PC-9 (cell line): ENCODE data around the gene HOXA1. TPM values are rescaled to one million over a fixed set of nuclear protein-coding genes. Genes with fewer than 3 reads are reported as not detected.

Experiments
- BruUV-seq: library from RNA; stranded (reverse); fragments of 400-500 nt; replicated peaks from 2 replicates; lab custom pipeline; 2021; lab: Mats Ljungman, UMichigan
- CTCF ChIA-PET: fragments of 300-600 bp; sonication (Branson Sonifier 250); formaldehyde crosslinking; loops from one replicate; lab custom pipeline; 2022; ENCODE audit warnings: antibody characterized with exemption; lab: Charles Lee
- POLR2A ChIA-PET: fragments of 300-600 bp; sonication (Branson Sonifier 250); formaldehyde crosslinking; loops from one replicate; lab custom pipeline; 2022; ENCODE audit warnings: antibody characterized with exemption; ENCODE audit not compliant: unreplicated experiment; lab: Charles Lee
- DNase-seq, 2 experiments: peaks; one replicate each; pipeline versions ENCODE4 v3.0.0 to v3.0.0-alpha.2; 2015 to 2022; ENCODE audit warnings: mixed read lengths in 1 of 2
- H2AFZ ChIP-seq: fragments of 200-600 bp; sonication (generic); 2 replicates; pipeline ENCODE4 v1.8.1; 2017; ENCODE audit warnings: antibody characterized with exemption
- H3F3A ChIP-seq: fragments of 200-600 bp; sonication (generic); 2 replicates; pipeline ENCODE4 v1.8.1; 2017; ENCODE audit warnings: antibody characterized with exemption, mild to moderate bottlenecking, low read depth; ENCODE audit not compliant: insufficient read depth
- H3K27ac ChIP-seq: fragments of 200-600 bp; sonication (generic); 2 replicates; pipeline ENCODE4 v1.6.1; 2016; ENCODE audit warnings: mixed run types
- H3K27me3 ChIP-seq: fragments of 200-600 bp; sonication (generic); 2 replicates; pipeline ENCODE4 v1.6.1; 2016; ENCODE audit warnings: low read depth, mixed run types; ENCODE audit not compliant: insufficient read depth
- H3K36me3 ChIP-seq: fragments of 200-600 bp; sonication (generic); 2 replicates; pipeline ENCODE4 v1.6.1; 2016; ENCODE audit warnings: low read depth, mixed run types
- H3K4me1 ChIP-seq: fragments of 200-600 bp; sonication (generic); replicated peaks from 2 replicates; pipeline ENCODE4 v1.6.1; 2016; ENCODE audit warnings: mixed run types; ENCODE audit not compliant: insufficient read depth
- H3K4me2 ChIP-seq: fragments of 200-600 bp; sonication (generic); 2 replicates; pipeline ENCODE4 v1.6.1; 2017; ENCODE audit warnings: mixed run types
- H3K4me3 ChIP-seq: fragments of 200-600 bp; sonication (generic); 2 replicates; pipeline ENCODE4 v1.6.1; 2016; ENCODE audit warnings: mixed run types
- H3K79me2 ChIP-seq: fragments of 200-600 bp; sonication (generic); 2 replicates; pipeline ENCODE4 v1.6.1; 2017; ENCODE audit warnings: low read depth, mixed run types
- H3K9me2 ChIP-seq: fragments of 200-600 bp; sonication (generic); 2 replicates; pipeline ENCODE4 v1.8.1; 2017; ENCODE audit warnings: mild to moderate bottlenecking; ENCODE audit not compliant: insufficient read depth
- H3K9me3 ChIP-seq: fragments of 200-600 bp; sonication (generic); 2 replicates; pipeline ENCODE4 v1.8.1; 2016; ENCODE audit warnings: low read depth; ENCODE audit not compliant: insufficient read depth
- H4K20me1 ChIP-seq: fragments of 200-600 bp; sonication (generic); 2 replicates; pipeline ENCODE4 v1.8.1; 2017; ENCODE audit not compliant: insufficient read depth
- CTCF ChIP-seq: fragments of 200-600 bp; sonication (generic); conservative IDR thresholded peaks from 2 replicates; pipeline ENCODE4 v1.6.1; 2017; ENCODE audit warnings: mixed run types, antibody characterized with exemption, mild to moderate bottlenecking, moderate library complexity
- EZH2 ChIP-seq: fragments of 200-600 bp; sonication (generic); IDR thresholded peaks from 2 replicates; pipeline ENCODE4 v1.8.0; 2017; ENCODE audit warnings: antibody characterized with exemption, low read depth
- intact Hi-C: fragments of 100-400 bp; cut with micrococcal nuclease; formaldehyde crosslinking; loops from one replicate; pipeline ENCODE4 v1.10.0; 2022; ENCODE audit not compliant: unreplicated experiment
- total RNA-seq: library from RNA; stranded (reverse); gene quantifications from 2 replicates; pipeline ENCODE4 v1.2.3, GENCODE V29; 2021

Gene HOXA1
- total RNA-seq, 1 experiment from 2014 or later = 2.2 TPM

GRCh38 chr7:27091941-27092818, 3.6 kb downstream of the HOXA1 start:
- Histone ChIP-seq H2AFZ (no peak overlapping the region), H3K27ac (peak overlapping the region; percentile 51; the same call in 1 of the 2 replicates), H3K9me2 (no peaks in the 10 kb centered on the region), H3K36me3 (no peaks in the 10 kb centered on the region), H3K79me2 (no peaks in the 10 kb centered on the region), H3K9me3 (no peaks in the 10 kb centered on the region), H3K4me2 (peak overlapping the region; percentile 52), H3K4me3 (no peak overlapping the region), H3K4me1 (peaks cover 43% of the 10 kb centered on the region), H3K27me3 (no peaks in the 10 kb centered on the region), H3F3A (peaks cover 16% of the 10 kb centered on the region; the same call in 1 of the 2 replicates), H4K20me1 (no peaks in the 10 kb centered on the region)
- POLR2A ChIA-PET = no interaction called here
- CTCF ChIA-PET = no interaction called here
- intact Hi-C loops = no loop called here
- DNase-seq = no peak
- no TSS peak for BruUV-seq
- no peak for TF ChIP-seq EZH2
- no peak for TF ChIP-seq CTCF

GRCh38 chr7:27091105-27091504, 4.7 kb downstream of the HOXA1 start:
- no peak for TF ChIP-seq EZH2
- TF ChIP-seq CTCF = no peak
- peak in 1 of 2 experiments; percentile 74 for DNase-seq
- Histone ChIP-seq H3K27ac (peak overlapping the region; percentile 51), H3K4me3 (no peak overlapping the region), H3K9me3 (no peaks in the 10 kb centered on the region), H3K79me2 (no peaks in the 10 kb centered on the region), H3K9me2 (no peaks in the 10 kb centered on the region), H3K36me3 (no peaks in the 10 kb centered on the region), H3K4me1 (peaks cover 40% of the 10 kb centered on the region), H3K27me3 (no peaks in the 10 kb centered on the region), H2AFZ (peak overlapping the region; percentile 57), H3K4me2 (peak overlapping the region; percentile 52), H3F3A (peaks cover 15% of the 10 kb centered on the region; the same call in 1 of the 2 replicates), H4K20me1 (no peaks in the 10 kb centered on the region)
- BruUV-seq = no TSS peak
- POLR2A ChIA-PET = interaction anchor here (0.6 to 0.8 kb wide), 2 partner anchors 44 to 208 kb away, joined by 6 to 8 read pairs; no protein-coding TSS in a partner anchor
- intact Hi-C loops = no loop called here
- CTCF ChIA-PET = no interaction called here

- ChIA-PET CTCF (no interaction called here), POLR2A (no interaction called here)
- H3K4me3 ChIP-seq = no peak overlapping the region
- TF ChIP-seq CTCF (no peak), EZH2 (no peak)
- H2AFZ ChIP-seq = no peak overlapping the region
- no peaks in the 10 kb centered on the region for H4K20me1 ChIP-seq
- no TSS peak for BruUV-seq
- H3K9me3 ChIP-seq = no peaks in the 10 kb centered on the region
- no peaks in the 10 kb centered on the region for H3K9me2 ChIP-seq
- peaks cover 15% of the 10 kb centered on the region; the same call in 1 of the 2 replicates for H3F3A ChIP-seq
- no peak overlapping the region for H3K27ac ChIP-seq
- H3K4me1 ChIP-seq = peaks cover 36% of the 10 kb centered on the region
- intact Hi-C loops = no loop called here
- no peaks in the 10 kb centered on the region for H3K36me3 ChIP-seq
- no peaks in the 10 kb centered on the region for H3K27me3 ChIP-seq
- H3K4me2 ChIP-seq = no peak overlapping the region
- no peaks in the 10 kb centered on the region for H3K79me2 ChIP-seq
- DNase-seq = no peak
Measured at GRCh38 chr7:27088002-27088922, 7.5 kb downstream of the HOXA1 start.
